ENCODE data around the gene B3GALNT1. TPM values are rescaled to one million over a fixed set of nuclear protein-coding genes. Genes with fewer than 3 reads are reported as not detected.

B3GALNT1 gene
- total RNA-seq, 1 experiment from 2014 or later = 9.0 TPM

- BruUV-seq (replicated peaks) = no TSS peak
- no peaks in the 10 kb centered on the region for H3K36me3 ChIP-seq (ENCODE audit: control insufficient read depth, insufficient read depth, low read length)
- no peaks in the 10 kb centered on the region for H3K9me3 ChIP-seq
- ChIA-PET CTCF (interaction anchor here (0.6 kb wide), 1 partner anchor 8 kb away, joined by 3 read pairs; no protein-coding TSS in a partner anchor), POLR2A (no interaction called here)
- H3K27me3 ChIP-seq (replicated peaks; ENCODE audit: control insufficient read depth, insufficient read depth, low read length) = no peaks in the 10 kb centered on the region
- no peak for TF ChIP-seq CTCF (IDR thresholded peaks at IDR 0.05; ENCODE audit: insufficient read depth in 1 of 2, low read depth in 1 of 2, low read length in 1 of 2, severe bottlenecking in 1 of 2, unreplicated experiment in 1 of 2)
- DNase-seq = no peak
- intact Hi-C loops (cut with micrococcal nuclease; ENCODE audit: unreplicated experiment) = loop anchor here (5.0 kb wide), 1 partner anchor 37 kb away; no protein-coding TSS in a partner anchor
- H3K4me3 ChIP-seq (ENCODE audit: low read depth, low read length) = no peak overlapping the region
- H3K4me3 Mint-ChIP-seq (ENCODE audit: unreplicated experiment) = no peak overlapping the region
- H3K4me1 ChIP-seq = peaks cover 5% of the 10 kb centered on the region; the same call in 1 of the 2 replicates
- H3K27me3 Mint-ChIP-seq (ENCODE audit: insufficient read depth, unreplicated experiment) = no peaks in the 10 kb centered on the region
- H3K9me3 Mint-ChIP-seq (ENCODE audit: unreplicated experiment) = peaks cover 5% of the 10 kb centered on the region
- H3K27ac Mint-ChIP-seq (ENCODE audit: unreplicated experiment) = no peak overlapping the region
- H3K36me3 Mint-ChIP-seq (ENCODE audit: insufficient read depth, unreplicated experiment) = no peaks in the 10 kb centered on the region
- peaks cover 17% of the 10 kb centered on the region for H3K4me1 Mint-ChIP-seq (ENCODE audit: low read depth, unreplicated experiment)
These were observed 44.4 kb upstream of the B3GALNT1 start for GRCh38 chr3:161149529-161149928.

GRCh38 chr3:161148832-161149475 lies 43.8 kb upstream of the B3GALNT1 start:
- Histone ChIP-seq H3K27me3 (replicated peaks; ENCODE audit: control insufficient read depth, insufficient read depth, low read length) (no peaks in the 10 kb centered on the region), H3K4me1 (peaks cover 5% of the 10 kb centered on the region; the same call in 1 of the 2 replicates), H3K36me3 (ENCODE audit: control insufficient read depth, insufficient read depth, low read length) (no peaks in the 10 kb centered on the region), H3K9me3 (no peaks in the 10 kb centered on the region), H3K4me3 (ENCODE audit: low read depth, low read length) (no peak overlapping the region)
- no peak for TF ChIP-seq CTCF (IDR thresholded peaks at IDR 0.05; ENCODE audit: insufficient read depth in 1 of 2, low read depth in 1 of 2, low read length in 1 of 2, severe bottlenecking in 1 of 2, unreplicated experiment in 1 of 2)
- no peak overlapping the region for H3K4me3 Mint-ChIP-seq (ENCODE audit: unreplicated experiment)
- H3K36me3 Mint-ChIP-seq (ENCODE audit: insufficient read depth, unreplicated experiment) = no peaks in the 10 kb centered on the region
- no TSS peak for BruUV-seq (replicated peaks)
- ChIA-PET CTCF (interaction anchor here (0.6 kb wide), 1 partner anchor 8 kb away, joined by 3 read pairs; no protein-coding TSS in a partner anchor), POLR2A (no interaction called here)
- H3K9me3 Mint-ChIP-seq (ENCODE audit: unreplicated experiment) = peaks cover 11% of the 10 kb centered on the region
- no peak overlapping the region for H3K27ac Mint-ChIP-seq (ENCODE audit: unreplicated experiment)
- DNase-seq = no peak
- peaks cover 17% of the 10 kb centered on the region for H3K4me1 Mint-ChIP-seq (ENCODE audit: low read depth, unreplicated experiment)
- H3K27me3 Mint-ChIP-seq (ENCODE audit: insufficient read depth, unreplicated experiment) = no peaks in the 10 kb centered on the region
- intact Hi-C loops (cut with micrococcal nuclease; ENCODE audit: unreplicated experiment) = loop anchor here (5.0 kb wide), 1 partner anchor 37 kb away; no protein-coding TSS in a partner anchor

GRCh38 chr3:161142486-161142885 lies 37.3 kb upstream of the B3GALNT1 start:
- no TSS peak for BruUV-seq (replicated peaks)
- no peak overlapping the region for H3K4me3 Mint-ChIP-seq (ENCODE audit: unreplicated experiment)
- no peaks in the 10 kb centered on the region for H3K4me1 ChIP-seq
- H3K27me3 Mint-ChIP-seq (ENCODE audit: insufficient read depth, unreplicated experiment) = no peaks in the 10 kb centered on the region
- H3K27me3 ChIP-seq (replicated peaks; ENCODE audit: control insufficient read depth, insufficient read depth, low read length) = no peaks in the 10 kb centered on the region
- POLR2A ChIA-PET = no interaction called here
- no peak for DNase-seq
- H3K36me3 ChIP-seq (ENCODE audit: control insufficient read depth, insufficient read depth, low read length) = no peaks in the 10 kb centered on the region
- H3K9me3 ChIP-seq = no peaks in the 10 kb centered on the region
- H3K4me3 ChIP-seq (ENCODE audit: low read depth, low read length) = no peak overlapping the region
- H3K36me3 Mint-ChIP-seq (ENCODE audit: insufficient read depth, unreplicated experiment) = no peaks in the 10 kb centered on the region
- H3K9me3 Mint-ChIP-seq (ENCODE audit: unreplicated experiment) = peaks cover 20% of the 10 kb centered on the region
- no peak for TF ChIP-seq CTCF (IDR thresholded peaks at IDR 0.05; ENCODE audit: insufficient read depth in 1 of 2, low read depth in 1 of 2, low read length in 1 of 2, severe bottlenecking in 1 of 2, unreplicated experiment in 1 of 2)
- no peaks in the 10 kb centered on the region for H3K4me1 Mint-ChIP-seq (ENCODE audit: low read depth, unreplicated experiment)
- intact Hi-C loops (cut with micrococcal nuclease; ENCODE audit: unreplicated experiment) = no loop called here
- CTCF ChIA-PET = no interaction called here
- no peak overlapping the region for H3K27ac Mint-ChIP-seq (ENCODE audit: unreplicated experiment)
